SKM-1 (cell line): ENCODE results near the gene KCNC3.

Source experiments
- DNase-seq: peaks from one replicate; lab custom pipeline; 2025; ENCODE audit not compliant: unreplicated experiment; lab: John Stamatoyannopoulos, UW

Gene KCNC3

GRCh38 chr19:50280074-50280473 lies 49.1 kb downstream of the KCNC3 start:
- no peak for DNase-seq

GRCh38 chr19:50277966-50278580 lies 51.1 kb downstream of the KCNC3 start:
- no peak for DNase-seq

- DNase-seq: no peak
Observed at GRCh38 chr19:50276370-50277063, 52.7 kb downstream of the KCNC3 start.

GRCh38 chr19:50275577-50276368 lies 53.4 kb downstream of the KCNC3 start:
- no peak for DNase-seq

- no peak for DNase-seq
Observed at GRCh38 chr19:50273821-50274220, 55.4 kb downstream of the KCNC3 start.

- DNase-seq: no peak
Observed at GRCh38 chr19:50272263-50272897, 56.8 kb downstream of the KCNC3 start.

GRCh38 chr19:50269653-50270052 lies 59.5 kb downstream of the KCNC3 start:
- no peak for DNase-seq

- DNase-seq: no peak
Observed at GRCh38 chr19:50268501-50268900, 60.7 kb downstream of the KCNC3 start.

GRCh38 chr19:50268041-50268440 lies 61.1 kb downstream of the KCNC3 start:
- DNase-seq: no peak

GRCh38 chr19:50266896-50267295 lies 62.3 kb downstream of the KCNC3 start:
- no peak for DNase-seq

- DNase-seq: no peak
Observed at GRCh38 chr19:50266041-50266440, 63.1 kb downstream of the KCNC3 start.

GRCh38 chr19:50264483-50265186 lies 64.5 kb downstream of the KCNC3 start:
- DNase-seq: no peak

GRCh38 chr19:50263176-50263575 lies 66.0 kb downstream of the KCNC3 start:
- no peak for DNase-seq
